Tibial nerve (tissue), 4 donors: Measurements from ENCODE around the gene GPR135. TPM values are rescaled to one million over a fixed set of nuclear protein-coding genes. Genes with fewer than 3 reads are reported as not detected.
A peak's percentile ranks its signal among the peaks of the same experiment; 100 is the strongest.

ENCODE experiments used
- DNase-seq, 2 donors: peaks; one replicate each; pipeline ENCODE4 v3.0.0-alpha.2; 2019; ENCODE audit warnings: low spot score in 2 of 2
- H3K27ac ChIP-seq, 4 donors: fragments of 200-600 bp; sonication (generic) in 3 of 4; one replicate each; pipeline ENCODE4 v1.5.1; 2017 to 2019; ENCODE audit warnings: mild to moderate bottlenecking in 1 of 4
- H3K27me3 ChIP-seq, 2 donors: fragments of 200-600 bp; sonication (generic) in 1 of 2; one replicate each; pipeline versions ENCODE4 v1.5.1 to v1.6.0; 2017 to 2019
- H3K36me3 ChIP-seq, 3 donors: fragments of 200-600 bp; sonication (generic); one replicate each; pipeline ENCODE4 v1.5.1; 2018 to 2019
- H3K4me1 ChIP-seq, 4 donors: fragments of 200-600 bp; sonication (generic) in 3 of 4; one replicate each; pipeline ENCODE4 v1.5.1; 2017 to 2019
- H3K4me3 ChIP-seq, 4 donors: fragments of 200-600 bp; sonication (generic) in 3 of 4; one replicate each; pipeline ENCODE4 v1.5.1; 2017 to 2019; ENCODE audit warnings: mild to moderate bottlenecking in 1 of 4, moderate library complexity in 1 of 4
- H3K9me3 ChIP-seq, 4 donors: fragments of 200-600 bp; sonication (generic) in 3 of 4; one replicate each; pipeline ENCODE4 v1.5.1; 2017 to 2019
- CTCF ChIP-seq, 5 experiments: fragments of 200-600 bp in 3 of 5; fragments of 450-650 bp in 2 of 5; sonication (generic) in 3 of 5; IDR thresholded peaks; one replicate each; pipeline ENCODE4 v1.5.1; 2016 to 2019; ENCODE audit warnings: antibody characterized with exemption in 5 of 5, mild to moderate bottlenecking in 3 of 5, moderate library complexity in 2 of 5
- EP300 ChIP-seq, 2 donors: sonication (generic); formaldehyde crosslinking; IDR thresholded peaks; one replicate each; pipeline ENCODE4 v1.6.1; 2017; ENCODE audit warnings: antibody characterized with exemption in 2 of 2, mild to moderate bottlenecking in 1 of 2
- POLR2A ChIP-seq, 2 donors: fragments of 450-650 bp; IDR thresholded peaks; one replicate each; pipeline ENCODE4 v1.6.1; 2017; ENCODE audit warnings: antibody characterized with exemption in 2 of 2, mild to moderate bottlenecking in 2 of 2, moderate library complexity in 2 of 2
- WGBS, 2 donors: methylation state at CpG; one replicate each; pipeline ENCODE4 v1.1.5; 2018; 5-methylcytosine and 5-hydroxymethylcytosine counted together
- total RNA-seq, 4 donors: library from RNA; depleted of rRNA; stranded (reverse); fragments of >200 nt; gene quantifications; one replicate each; pipeline ENCODE4 v1.1.0, GENCODE V29; 2016

The GPR135 gene
- total RNA-seq, result 10 to 100 TPM in 3 of 4 donors, 1 to 10 TPM in 1; 5.9 to 17.7 (median 11.3) TPM

GRCh38 chr14:59465316-59466135 lies at the start of gene GPR135:
TSS of gene GPR135 (minus strand) at chr14:59465380. CDS start at chr14:59465226, 154 bp downstream.
- no peaks in the 10 kb centered on the region for H3K27me3 ChIP-seq
- WGBS, 2 donors, result 29 to 38% methylated on average over 21 to 27 of the region's 40 CpGs
- no peak for TF ChIP-seq EP300 (IDR thresholded peaks at IDR 0.05)
- TF ChIP-seq POLR2A (IDR thresholded peaks at IDR 0.05), result no peak
- TF ChIP-seq CTCF (IDR thresholded peaks at IDR 0.05), result no peak
- no peaks in the 10 kb centered on the region for H3K9me3 ChIP-seq
- no peak for DNase-seq
- peaks cover 0 to 7% (median 0%) of the 10 kb centered on the region in 3 donors for H3K36me3 ChIP-seq
- peak within 1 kb of the TSS; percentile 41 to 87 (median 58) for H3K27ac ChIP-seq
- peak within 1 kb of the TSS; percentile 48 to 81 (median 70) for H3K4me3 ChIP-seq
- H3K4me1 ChIP-seq, result peaks cover 0 to 21% (median 8%) of the 10 kb centered on the region in 4 donors

DNA sequence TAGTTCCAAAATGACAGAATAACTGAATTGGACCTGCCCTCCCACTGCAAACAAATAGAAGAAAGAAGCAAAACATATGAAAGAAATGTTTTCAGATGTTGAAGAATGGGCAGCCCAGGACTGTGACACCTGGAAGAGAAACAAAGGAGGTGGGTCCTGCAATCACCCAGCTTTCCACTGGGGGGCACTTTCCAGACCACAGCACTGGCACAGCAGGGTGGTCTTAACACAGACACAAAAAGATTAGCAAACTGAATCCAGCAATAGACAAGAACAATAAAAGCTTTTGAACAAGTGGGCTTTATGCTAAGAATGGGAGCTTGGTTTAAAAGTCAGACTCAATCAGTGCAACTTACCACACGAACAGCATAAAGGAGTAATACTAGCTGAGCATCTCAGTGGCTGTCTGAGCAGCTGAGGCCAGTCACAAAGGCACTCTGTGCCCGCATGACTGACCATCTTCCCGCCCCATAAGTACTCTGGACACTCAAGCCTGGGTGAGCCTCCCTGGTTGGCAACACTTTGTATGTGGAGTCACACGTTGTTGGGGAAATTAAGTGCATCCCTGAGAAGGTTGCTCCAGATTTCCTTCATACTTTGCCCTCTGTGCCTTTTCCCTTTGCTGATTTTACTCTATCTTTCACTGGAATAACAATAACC lies 46.9 kb upstream of the GPR135 start:
- H3K9me3 ChIP-seq, result peaks cover 0 to 8% (median 0%) of the 10 kb centered on the region in 4 donors
- no peaks in the 10 kb centered on the region for H3K4me1 ChIP-seq
- no peaks in the 10 kb centered on the region for H3K36me3 ChIP-seq
- WGBS, 2 donors, result 54 to 57% methylated on average over 4 of the region's 4 CpGs
- H3K4me3 ChIP-seq, result no peak overlapping the region
- TF ChIP-seq CTCF (IDR thresholded peaks at IDR 0.05) (peak in 2 of 5 experiments; percentile 6 to 7), POLR2A (IDR thresholded peaks at IDR 0.05) (no peak), EP300 (IDR thresholded peaks at IDR 0.05) (no peak)
- H3K27ac ChIP-seq, result no peak overlapping the region
- H3K27me3 ChIP-seq, result peaks cover 0 to 3% of the 10 kb centered on the region in 2 donors
- DNase-seq, result no peak

DNA sequence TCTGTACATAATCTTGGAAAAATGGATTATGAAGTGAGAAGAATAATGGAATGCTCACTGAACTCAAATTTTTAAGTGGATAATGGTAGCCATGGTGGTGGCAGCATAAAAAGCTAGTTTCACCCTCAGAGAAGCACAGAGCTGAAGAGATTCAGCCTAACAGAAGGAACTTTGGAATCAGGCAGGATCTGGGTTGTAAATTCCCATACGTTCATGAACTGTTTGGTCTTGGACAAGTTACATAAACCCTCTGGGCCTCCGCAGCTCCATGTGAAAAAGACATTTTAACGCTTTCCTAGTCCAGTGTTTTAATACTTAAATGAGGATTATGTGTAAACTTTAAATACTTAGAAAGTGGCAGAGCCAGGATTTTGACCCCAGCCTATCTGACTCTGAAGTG lies 45.8 kb upstream of the GPR135 start:
- no peak for TF ChIP-seq EP300 (IDR thresholded peaks at IDR 0.05)
- no peak for TF ChIP-seq CTCF (IDR thresholded peaks at IDR 0.05)
- no peak for TF ChIP-seq POLR2A (IDR thresholded peaks at IDR 0.05)
- no peaks in the 10 kb centered on the region for H3K36me3 ChIP-seq
- no peak overlapping the region for H3K27ac ChIP-seq
- H3K27me3 ChIP-seq, result peaks cover 0 to 3% of the 10 kb centered on the region in 2 donors
- DNase-seq, result no peak
- H3K9me3 ChIP-seq, result peaks cover 0 to 8% (median 0%) of the 10 kb centered on the region in 4 donors
- WGBS, 2 donors, result 44 to 46% methylated on average over 3 of the region's 3 CpGs
- no peak overlapping the region for H3K4me3 ChIP-seq
- no peaks in the 10 kb centered on the region for H3K4me1 ChIP-seq

DNA sequence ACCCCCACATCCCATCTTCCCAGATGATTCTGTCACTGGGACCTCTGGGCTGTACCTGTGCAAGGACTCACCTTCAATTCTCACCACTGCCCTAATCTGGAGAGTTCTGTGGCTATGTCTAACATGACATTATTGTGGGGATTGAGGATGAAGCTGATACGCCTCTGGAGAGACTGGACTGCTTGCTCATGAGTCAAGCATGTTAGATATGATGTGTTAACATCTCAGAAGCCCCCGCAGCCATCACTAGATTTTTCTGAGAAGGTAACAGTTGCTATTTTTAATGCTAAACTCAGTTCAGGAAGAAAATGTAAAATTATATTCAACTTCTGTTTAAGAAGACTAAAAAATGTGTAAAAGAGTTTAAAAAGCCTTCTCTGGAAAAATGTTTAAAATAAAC lies 44.8 kb upstream of the GPR135 start:
- Histone ChIP-seq H3K36me3 (no peaks in the 10 kb centered on the region), H3K27me3 (peaks cover 0 to 3% of the 10 kb centered on the region in 2 donors), H3K4me1 (no peaks in the 10 kb centered on the region), H3K4me3 (no peak overlapping the region), H3K27ac (no peak overlapping the region), H3K9me3 (peaks cover 0 to 8% (median 0%) of the 10 kb centered on the region in 4 donors)
- no peak for DNase-seq
- TF ChIP-seq EP300 (IDR thresholded peaks at IDR 0.05) (no peak), POLR2A (IDR thresholded peaks at IDR 0.05) (no peak), CTCF (IDR thresholded peaks at IDR 0.05) (no peak)
- WGBS, 2 donors, result 87 to 88% methylated on average over 2 of the region's 2 CpGs

DNA sequence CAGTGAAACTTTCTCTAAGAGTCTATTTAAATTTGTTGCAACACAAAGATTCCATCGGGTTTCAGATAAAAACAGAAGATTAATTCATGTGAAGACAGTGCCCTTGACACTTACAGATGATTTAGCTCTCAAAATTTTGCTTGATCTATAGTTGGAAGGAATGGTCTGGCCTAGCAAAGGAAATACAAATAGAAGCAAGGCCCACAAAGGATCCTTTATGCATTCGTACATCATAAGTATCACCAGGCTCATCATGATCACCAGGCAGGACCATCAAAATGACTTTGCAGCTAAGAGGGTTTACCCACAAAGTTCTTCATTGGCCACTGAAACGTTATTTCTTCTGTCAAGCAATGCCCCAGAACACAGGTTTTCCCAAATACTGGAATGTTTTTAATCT lies 43.9 kb upstream of the GPR135 start:
- Histone ChIP-seq H3K9me3 (peaks cover 0 to 8% (median 0%) of the 10 kb centered on the region in 4 donors), H3K36me3 (peaks cover 0 to 2% (median 0%) of the 10 kb centered on the region in 3 donors), H3K27me3 (peaks cover 0 to 3% of the 10 kb centered on the region in 2 donors), H3K4me3 (no peak overlapping the region), H3K27ac (no peak overlapping the region), H3K4me1 (no peaks in the 10 kb centered on the region)
- no peak for TF ChIP-seq CTCF (IDR thresholded peaks at IDR 0.05)
- TF ChIP-seq POLR2A (IDR thresholded peaks at IDR 0.05), result no peak
- TF ChIP-seq EP300 (IDR thresholded peaks at IDR 0.05), result no peak
- no peak for DNase-seq
- 51 to 52% methylated on average over 3 of the region's 3 CpGs for WGBS, 2 donors
